Heart left ventricle (tissue), 16 donors: ENCODE measurements around the gene SPATA2L. TPM values are rescaled to one million over a fixed set of nuclear protein-coding genes. Genes with fewer than 3 reads are reported as not detected.

Experiments used
- ATAC-seq, 4 donors: fragments of 200-7000 bp; cut with Tn5 transposase; one replicate each; pipeline ENCODE4 v1.9.1; 2020 to 2022; ENCODE audit warnings: moderate library complexity in 4 of 4, mild to moderate bottlenecking in 3 of 4, moderate number of reproducible peaks in 1 of 4
- DNase-seq, 5 donors: peaks; one replicate each; pipeline ENCODE4 v3.0.0-alpha.2; 2020
- H3K27ac ChIP-seq, 12 donors: fragments of 200-600 bp; sonication (generic) in 4 of 12; one replicate each; pipeline versions ENCODE4 v1.5.0 to v1.8.0; 2016 to 2022; ENCODE audit warnings: mild to moderate bottlenecking in 2 of 12
- H3K27me3 ChIP-seq, 9 donors: fragments of 200-600 bp; sonication (generic) in 2 of 9; one replicate each; pipeline versions ENCODE4 v1.5.1 to v1.8.0; 2016 to 2022; ENCODE audit warnings: mild to moderate bottlenecking in 3 of 9
- H3K36me3 ChIP-seq, 9 donors: fragments of 200-600 bp; sonication (generic) in 2 of 9; one replicate each; pipeline versions ENCODE4 v1.5.0 to v1.8.0; 2018 to 2022; ENCODE audit warnings: mild to moderate bottlenecking in 2 of 9
- H3K4me1 ChIP-seq, 12 donors: fragments of 200-600 bp; sonication (generic) in 4 of 12; one replicate each; pipeline versions ENCODE4 v1.5.0 to v1.8.0; 2016 to 2022; ENCODE audit warnings: mild to moderate bottlenecking in 3 of 12
- H3K4me3 ChIP-seq, 12 donors: fragments of 200-600 bp; sonication (generic) in 4 of 12; one replicate each; pipeline versions ENCODE4 v1.5.0 to v1.8.0; 2017 to 2022; ENCODE audit warnings: mild to moderate bottlenecking in 9 of 12, moderate library complexity in 4 of 12
- H3K9me3 ChIP-seq, 12 donors: fragments of 200-600 bp; sonication (generic) in 4 of 12; one replicate each; pipeline versions ENCODE4 v1.5.0 to v1.8.0; 2016 to 2022; ENCODE audit warnings: mild to moderate bottlenecking in 1 of 12
- POLR2A ChIP-seq, 2 donors: fragments of 450-650 bp; IDR thresholded peaks; one replicate each; pipeline ENCODE4 v1.6.1; 2017; ENCODE audit warnings: antibody characterized with exemption in 2 of 2, mild to moderate bottlenecking in 2 of 2, moderate library complexity in 2 of 2
- WGBS, 4 donors: extraction: QIAGEN DNeasy Blood & Tissue Kit in 2 of 4; methylation state at CpG; one replicate each; pipeline versions ENCODE4 v1.1.5 to v1.1.7; 2013 to 2018; 5-methylcytosine and 5-hydroxymethylcytosine counted together
- intact Hi-C, 10 donors: fragments of 100-400 bp; cut with DNase I; formaldehyde crosslinking; loops; one replicate each; pipeline versions ENCODE4 v1.11.1 to v1.14.2; 2022
- polyA plus RNA-seq, 2 donors: library from polyadenylated mRNA; stranded (reverse); fragments of 200-250 nt; gene quantifications; one replicate each; pipeline ENCODE4 v1.2.3, GENCODE V29; 2013
- total RNA-seq, 9 donors: library from RNA; depleted of rRNA in 2 of 9; stranded (reverse); fragments of >200 nt in 2 of 9; fragmentation: NEBNext Ultra II Directional in 3 of 9; extraction: Animal tissue kit (Norgen Biotek cat#: 25700) in 3 of 9; gene quantifications; one replicate each; pipeline versions ENCODE4 v1.1.0 to v1.2.4, GENCODE V29; 2016 to 2023
- TF ChIP-seq, protein P1 (sequence below), 12 donors: fragments of 200-600 bp; sonication (generic) in 4 of 12; IDR thresholded peaks; one replicate each; pipeline versions ENCODE4 v1.5.0 to v1.8.0; 2018 to 2022; ENCODE audit warnings: antibody characterized with exemption in 12 of 12, mild to moderate bottlenecking in 5 of 12
- donor health status: ischemic (EF 13 %, LVEDD 7.1; RV severe dilation, severe dysfunction).
- donor health status: healthy with polysubstance abuse.
- donor health status: DM: no; HTN: yes; CAD: no.
- donor health status: DM: no; HTN: no; CAD: no.
- donor health status: ischemic (EF 25% LVEDD 6.9; RV normal size, moderate dysfunction).
- donor health status: ischemic (EF 25% LVEDD 5.7; RV mildly dilated, moderate dysfunction).
- donor health status: healthy.
- donor health status: DM: yes; HTN: yes; CAD: no.
- donor health status: ischemic (EF 35%, LVEDD 5.7; RV mildly dilated, moderate dysfunction).
- donor health status: nonischemic (EF 11% LVEDD 7.7; RV severe dilation, severe dysfunction).
- donor health status: DM: yes; HTN: yes; CAD: no.
- donor health status: PGD.
- donor health status: ischemic (EF 29% LVEDD 5.4; RV normal size, mild dysfunction).
- donor health status: nonischemic (EF 23%, LVEDD 6.1; RV moderate dilation, normal function).

The SPATA2L gene
- total and polyA plus RNA-seq, 11 donors: 1.9 to 15.0 (median 4.0) TPM

DNA sequence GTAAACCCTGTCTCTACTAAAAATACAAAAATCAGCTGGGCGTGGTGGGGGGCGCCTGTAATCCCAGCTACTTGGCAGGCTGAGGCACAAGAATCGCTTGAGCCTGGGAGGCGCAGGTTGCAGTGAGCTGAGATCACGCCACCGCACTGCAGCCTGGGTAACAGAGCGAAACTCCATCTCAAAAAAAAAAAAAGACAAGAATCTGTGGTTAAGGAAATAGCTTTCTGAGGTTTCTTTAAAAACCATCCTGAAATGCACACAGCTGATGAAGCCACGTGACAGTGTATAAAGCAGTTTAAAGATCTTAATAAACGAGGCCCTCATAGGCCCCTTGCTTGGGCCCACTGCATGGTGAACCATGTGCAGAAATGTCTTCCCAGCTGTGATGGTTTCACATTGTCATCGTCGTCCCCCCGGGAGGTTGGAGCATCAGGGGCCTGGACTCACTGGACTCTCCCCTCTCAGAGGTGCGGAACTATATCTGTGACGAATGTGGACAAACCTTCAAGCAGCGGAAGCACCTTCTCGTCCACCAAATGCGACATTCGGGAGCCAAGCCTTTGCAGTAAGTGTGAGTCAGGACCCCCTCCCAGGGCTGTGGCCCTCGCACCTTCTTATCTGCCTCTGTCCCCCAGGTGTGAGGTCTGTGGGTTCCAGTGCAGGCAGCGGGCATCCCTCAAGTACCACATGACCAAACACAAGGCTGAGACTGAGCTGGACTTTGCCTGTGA lies 36.0 kb upstream of the SPATA2L start:
- H3K4me1 ChIP-seq: no peaks in the 10 kb centered on the region
- ATAC-seq (no peak), DNase-seq (no peak)
- no peak overlapping the region for H3K4me3 ChIP-seq
- H3K9me3 ChIP-seq: no peaks in the 10 kb centered on the region
- no peaks in the 10 kb centered on the region for H3K27me3 ChIP-seq
- TF ChIP-seq POLR2A (IDR thresholded peaks at IDR 0.05): no peak
- TF ChIP-seq, protein P1, sequence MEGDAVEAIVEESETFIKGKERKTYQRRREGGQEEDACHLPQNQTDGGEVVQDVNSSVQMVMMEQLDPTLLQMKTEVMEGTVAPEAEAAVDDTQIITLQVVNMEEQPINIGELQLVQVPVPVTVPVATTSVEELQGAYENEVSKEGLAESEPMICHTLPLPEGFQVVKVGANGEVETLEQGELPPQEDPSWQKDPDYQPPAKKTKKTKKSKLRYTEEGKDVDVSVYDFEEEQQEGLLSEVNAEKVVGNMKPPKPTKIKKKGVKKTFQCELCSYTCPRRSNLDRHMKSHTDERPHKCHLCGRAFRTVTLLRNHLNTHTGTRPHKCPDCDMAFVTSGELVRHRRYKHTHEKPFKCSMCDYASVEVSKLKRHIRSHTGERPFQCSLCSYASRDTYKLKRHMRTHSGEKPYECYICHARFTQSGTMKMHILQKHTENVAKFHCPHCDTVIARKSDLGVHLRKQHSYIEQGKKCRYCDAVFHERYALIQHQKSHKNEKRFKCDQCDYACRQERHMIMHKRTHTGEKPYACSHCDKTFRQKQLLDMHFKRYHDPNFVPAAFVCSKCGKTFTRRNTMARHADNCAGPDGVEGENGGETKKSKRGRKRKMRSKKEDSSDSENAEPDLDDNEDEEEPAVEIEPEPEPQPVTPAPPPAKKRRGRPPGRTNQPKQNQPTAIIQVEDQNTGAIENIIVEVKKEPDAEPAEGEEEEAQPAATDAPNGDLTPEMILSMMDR (IDR thresholded peaks at IDR 0.05): no peak
- H3K27ac ChIP-seq: no peak overlapping the region
- H3K36me3 ChIP-seq: peaks cover 4 to 90% (median 83%) of the 10 kb centered on the region in 9 donors
- 88 to 91% (median 89%) methylated on average over 20 of the region's 20 CpGs for WGBS, 4 donors
- intact Hi-C loops: loop anchor here in 1 of 10 donors (2.0 kb wide), 1 partner anchor 15 kb away; no protein-coding TSS in a partner anchor

DNA sequence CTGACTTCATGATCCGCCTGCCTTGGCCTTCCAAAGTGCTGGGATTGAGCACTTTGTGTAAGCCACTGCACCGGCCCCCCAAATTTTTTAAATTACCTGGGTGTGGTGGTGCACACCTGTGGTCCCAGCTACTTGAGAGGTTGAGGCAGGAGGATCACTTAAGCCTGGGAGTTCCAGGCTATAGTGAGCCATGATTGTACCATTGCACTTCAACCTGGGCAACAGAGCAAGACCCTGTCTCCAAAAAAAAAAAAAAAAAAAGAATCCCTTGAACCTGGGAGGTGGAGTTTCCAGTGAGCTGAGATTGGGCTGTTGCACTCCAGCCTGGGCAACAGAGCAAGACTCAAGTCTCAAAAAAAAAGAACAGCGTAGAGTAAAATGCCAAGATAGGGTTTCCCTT lies 35.0 kb upstream of the SPATA2L start:
- no peak for ATAC-seq
- peaks cover 4 to 96% (median 92%) of the 10 kb centered on the region in 9 donors for H3K36me3 ChIP-seq
- DNase-seq: no peak
- H3K4me1 ChIP-seq: no peaks in the 10 kb centered on the region
- no peak for TF ChIP-seq POLR2A (IDR thresholded peaks at IDR 0.05)
- TF ChIP-seq, protein P1 (IDR thresholded peaks at IDR 0.05): no peak
- no peaks in the 10 kb centered on the region for H3K9me3 ChIP-seq
- H3K27ac ChIP-seq: no peak overlapping the region
- intact Hi-C loops: loop anchor here in 1 of 10 donors (2.0 kb wide), 1 partner anchor 14 kb away; no protein-coding TSS in a partner anchor
- WGBS, 4 donors: 92 to 98% (median 96%) methylated on average over 2 to 3 of the region's 3 CpGs
- H3K27me3 ChIP-seq: no peaks in the 10 kb centered on the region
- H3K4me3 ChIP-seq: no peak overlapping the region

DNA sequence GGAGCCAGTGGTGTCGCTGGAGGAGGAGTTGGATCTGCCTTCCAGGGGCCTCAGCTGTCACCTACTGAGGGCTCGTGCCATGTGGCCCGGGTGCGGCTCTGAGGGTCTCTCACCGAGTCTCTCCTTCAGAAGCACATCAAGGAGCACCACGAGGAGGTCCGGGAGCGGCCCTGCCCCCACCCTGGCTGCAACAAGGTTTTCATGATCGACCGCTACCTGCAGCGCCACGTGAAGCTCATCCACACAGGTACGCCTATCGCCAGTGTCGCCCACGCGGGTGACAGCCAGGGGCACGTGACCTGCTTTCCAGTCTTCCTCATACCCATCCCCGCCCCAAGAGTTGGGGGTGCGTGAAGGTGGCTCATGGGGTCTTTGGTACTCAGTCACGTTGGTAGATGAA lies 32.3 kb upstream of the SPATA2L start:
- no peak for DNase-seq
- Histone ChIP-seq H3K4me3 (no peak overlapping the region), H3K27me3 (no peaks in the 10 kb centered on the region), H3K9me3 (no peaks in the 10 kb centered on the region), H3K4me1 (peaks cover 0 to 4% (median 0%) of the 10 kb centered on the region in 12 donors), H3K36me3 (peaks cover 4 to 97% (median 96%) of the 10 kb centered on the region in 9 donors), H3K27ac (no peak overlapping the region)
- TF ChIP-seq POLR2A (IDR thresholded peaks at IDR 0.05): no peak
- TF ChIP-seq, protein P1 (IDR thresholded peaks at IDR 0.05): no peak
- intact Hi-C loops: no loop called here
- ATAC-seq: no peak
- WGBS, 4 donors: 82 to 92% (median 91%) methylated on average over 13 to 21 of the region's 21 CpGs

DNA sequence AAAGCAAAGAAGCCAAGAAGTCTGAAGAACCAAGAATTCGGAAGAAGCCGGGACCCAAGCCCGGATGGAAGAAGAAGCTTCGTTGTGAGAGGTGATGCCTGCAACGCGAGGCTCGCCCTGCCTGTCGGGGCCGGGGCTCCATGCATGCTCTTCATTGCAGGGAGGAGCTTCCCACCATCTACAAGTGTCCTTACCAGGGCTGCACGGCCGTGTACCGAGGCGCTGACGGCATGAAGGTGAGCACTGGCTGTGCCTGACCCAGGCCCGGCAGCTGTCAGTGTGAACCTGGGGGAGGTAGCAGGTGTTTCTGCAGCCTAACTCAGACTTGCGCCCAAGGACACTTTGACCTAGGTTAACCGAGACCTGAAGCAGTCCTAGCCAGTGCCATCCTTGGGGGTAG lies 31.8 kb upstream of the SPATA2L start:
- H3K36me3 ChIP-seq: peaks cover 4 to 97% (median 94%) of the 10 kb centered on the region in 9 donors
- intact Hi-C loops: no loop called here
- H3K9me3 ChIP-seq: no peaks in the 10 kb centered on the region
- 81 to 91% (median 86%) methylated on average over 12 to 17 of the region's 17 CpGs for WGBS, 4 donors
- no peak for DNase-seq
- no peak overlapping the region for H3K27ac ChIP-seq
- ATAC-seq: no peak
- peaks cover 0 to 4% (median 0%) of the 10 kb centered on the region in 12 donors for H3K4me1 ChIP-seq
- no peaks in the 10 kb centered on the region for H3K27me3 ChIP-seq
- H3K4me3 ChIP-seq: no peak overlapping the region
- TF ChIP-seq POLR2A (IDR thresholded peaks at IDR 0.05): no peak
- TF ChIP-seq, protein P1 (IDR thresholded peaks at IDR 0.05): no peak
